HK-2 (cell line): ENCODE data around the gene HSPBAP1.
A peak's percentile ranks its signal among the peaks of the same experiment; 100 is the strongest.
"Not testable (repeated sequence)": the region's sequence is repeated elsewhere in the genome, so short reads cannot be mapped to it uniquely, and the experiment has no call there.

Experiments
- DNase-seq: peaks from one replicate; pipeline ENCODE4 v3.0.0-alpha.2; 2018; ENCODE audit not compliant: unreplicated experiment

The HSPBAP1 gene

DNA sequence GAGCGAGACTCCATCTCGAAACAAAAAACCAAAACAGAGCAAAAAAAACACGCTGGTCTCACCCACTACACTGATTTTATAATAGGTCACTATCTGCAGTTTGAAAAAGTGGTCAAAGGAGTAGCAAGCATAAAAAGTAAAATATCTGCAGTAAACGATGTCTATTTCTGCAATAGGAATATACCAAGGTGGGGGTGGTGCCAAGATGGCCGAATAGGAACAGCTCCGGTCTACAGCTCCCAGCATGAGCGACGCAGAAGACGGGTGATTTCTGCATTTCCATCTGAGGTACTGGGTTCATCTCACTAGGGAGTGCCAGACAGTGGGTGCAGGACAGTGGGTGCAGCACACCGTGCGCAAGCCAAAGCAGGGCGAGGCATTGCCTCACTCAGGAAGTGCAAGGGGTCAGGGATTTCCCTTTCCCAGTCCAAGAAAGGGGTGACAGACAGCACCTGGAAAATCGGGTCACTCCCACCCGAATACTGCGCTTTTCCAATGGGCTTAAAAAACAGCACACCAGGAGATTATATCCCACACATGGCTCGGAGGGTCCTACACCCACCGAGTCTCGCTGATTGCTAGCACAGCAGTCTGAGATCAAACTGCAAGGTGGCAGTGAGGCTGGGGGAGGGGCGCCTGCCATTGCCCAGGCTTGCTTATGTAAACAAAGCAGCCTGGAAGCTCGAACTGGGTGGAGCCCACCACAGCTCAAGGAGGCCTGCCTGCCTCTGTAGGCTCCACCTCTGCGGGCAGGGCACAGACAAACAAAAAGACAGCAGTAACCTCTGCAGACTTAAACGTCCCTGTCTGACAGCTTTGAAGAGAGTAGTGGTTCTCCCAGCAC is 60.7 kb downstream of the HSPBAP1 start:
- DNase-seq = not testable (repeated sequence)

DNA sequence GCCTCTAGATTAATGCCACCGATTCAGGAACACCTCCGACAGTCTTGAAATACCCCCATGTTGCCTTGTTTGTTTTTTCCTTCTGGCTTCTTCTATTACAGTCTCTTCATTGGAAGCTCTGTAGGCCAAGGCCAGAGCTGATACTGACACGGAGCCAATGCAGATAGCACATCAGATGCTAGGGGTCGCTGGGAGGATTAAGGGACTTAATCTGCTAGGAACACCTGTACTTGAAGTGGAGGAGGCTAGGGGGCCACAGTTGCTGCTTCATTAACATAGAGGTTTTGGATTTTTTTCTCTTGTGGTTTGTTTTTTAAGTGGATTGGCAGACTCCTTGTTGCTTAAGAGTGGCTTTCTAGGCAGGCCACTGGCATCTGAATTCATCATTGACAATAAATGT is 63.4 kb downstream of the HSPBAP1 start:
- no peak for DNase-seq

DNA sequence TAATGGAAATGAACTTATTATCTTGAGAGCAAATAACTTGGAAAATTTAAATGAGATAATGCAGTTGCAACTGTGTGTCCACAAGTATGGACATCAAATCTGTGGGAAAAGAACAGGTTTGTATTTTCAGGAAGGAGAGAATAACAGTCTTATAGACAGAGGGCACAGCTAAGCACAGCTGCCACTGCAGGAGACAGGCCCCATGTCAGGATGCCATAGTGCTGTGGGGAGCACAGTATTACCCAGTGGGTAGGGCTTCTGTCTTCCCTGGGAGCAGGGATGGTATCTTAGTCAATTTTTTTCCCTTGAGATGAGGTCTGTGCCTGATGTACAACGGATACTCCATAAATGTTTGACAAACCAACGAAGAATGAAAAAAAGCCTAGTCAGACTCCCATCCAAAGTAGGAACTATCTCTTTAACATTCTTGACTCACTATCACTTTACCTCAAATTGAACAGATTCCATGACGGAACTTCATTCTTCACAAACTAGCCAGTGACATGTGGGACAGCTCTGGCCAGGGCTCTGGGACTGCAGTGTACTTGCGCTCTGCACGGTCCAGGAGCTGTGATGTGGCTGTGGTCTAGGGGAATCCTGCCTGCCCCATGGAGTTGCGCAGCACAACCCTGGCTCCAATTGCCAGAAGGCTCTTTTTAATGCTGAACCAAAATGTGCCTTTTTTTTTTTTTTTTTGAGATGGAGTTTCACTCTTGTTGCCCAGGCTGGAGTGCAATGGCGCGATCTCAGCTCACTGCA is 64.7 kb downstream of the HSPBAP1 start:
- no peak for DNase-seq

DNA sequence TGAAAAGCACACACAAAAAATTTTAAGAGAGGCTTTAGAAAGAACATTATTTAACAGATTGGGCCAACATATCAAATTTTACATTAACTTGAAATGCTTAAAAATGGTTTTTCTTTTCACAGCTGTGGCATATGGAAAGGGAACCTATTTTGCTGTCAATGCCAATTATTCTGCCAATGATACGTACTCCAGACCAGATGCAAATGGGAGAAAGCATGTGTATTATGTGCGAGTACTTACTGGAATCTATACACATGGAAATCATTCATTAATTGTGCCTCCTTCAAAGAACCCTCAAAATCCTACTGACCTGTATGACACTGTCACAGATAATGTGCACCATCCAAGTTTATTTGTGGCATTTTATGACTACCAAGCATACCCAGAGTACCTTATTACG is 65.4 kb downstream of the HSPBAP1 start:
- no peak for DNase-seq

DNA sequence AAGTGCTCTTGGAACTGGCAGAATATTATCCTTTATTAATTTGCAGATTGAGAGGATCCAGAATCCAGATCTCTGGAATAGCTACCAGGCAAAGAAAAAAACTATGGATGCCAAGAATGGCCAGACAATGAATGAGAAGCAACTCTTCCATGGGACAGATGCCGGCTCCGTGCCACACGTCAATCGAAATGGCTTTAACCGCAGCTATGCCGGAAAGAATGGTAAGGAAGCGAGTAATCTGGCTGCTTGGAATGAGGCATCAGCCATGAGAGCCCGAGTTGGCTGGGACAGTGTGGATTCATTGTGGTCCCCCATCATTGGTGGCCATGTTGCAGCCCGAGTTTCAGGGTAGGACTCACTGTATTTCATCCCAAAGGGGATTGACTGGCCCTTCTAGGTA is 65.9 kb downstream of the HSPBAP1 start:
- DNase-seq = no peak

DNA sequence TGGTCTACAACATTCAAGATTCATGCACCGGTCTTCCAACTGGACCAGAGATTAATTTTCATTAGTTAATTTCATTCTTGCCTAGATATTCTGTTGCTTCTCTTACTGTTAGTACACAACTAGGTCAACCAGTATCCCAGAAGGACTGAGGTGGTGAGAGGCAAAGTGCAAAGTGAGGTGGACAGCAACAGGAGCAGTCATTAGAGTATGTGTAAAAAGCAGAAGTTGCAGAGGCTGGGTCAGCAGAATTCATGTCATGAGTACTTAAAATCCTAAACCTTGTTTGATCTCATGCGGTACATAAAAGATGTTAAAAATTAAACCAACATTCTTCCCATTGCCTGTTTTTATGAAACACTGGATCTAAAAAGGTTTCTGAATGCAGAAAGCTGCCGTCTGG is 66.3 kb downstream of the HSPBAP1 start:
- no peak for DNase-seq

DNA sequence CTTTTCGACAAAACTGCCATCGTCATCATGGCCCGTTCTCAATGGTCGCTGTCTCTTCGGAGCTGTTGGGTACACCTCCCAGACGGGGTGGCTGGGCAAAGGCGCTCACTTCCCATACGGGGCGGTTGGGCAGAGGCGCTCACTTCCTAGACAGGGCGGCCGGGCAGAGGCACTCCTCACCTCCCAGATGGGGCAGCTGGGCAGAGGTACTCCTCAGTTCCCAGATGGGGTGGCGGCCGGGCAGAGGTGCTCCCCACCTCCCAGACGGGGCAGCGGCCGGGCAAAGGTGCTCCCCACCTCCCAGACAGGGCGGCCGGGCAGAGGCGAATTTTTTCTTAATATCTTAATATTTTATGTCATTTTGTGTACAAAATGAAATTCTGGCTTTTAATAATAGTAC is 68.5 kb downstream of the HSPBAP1 start:
- DNase-seq = no peak

DNA sequence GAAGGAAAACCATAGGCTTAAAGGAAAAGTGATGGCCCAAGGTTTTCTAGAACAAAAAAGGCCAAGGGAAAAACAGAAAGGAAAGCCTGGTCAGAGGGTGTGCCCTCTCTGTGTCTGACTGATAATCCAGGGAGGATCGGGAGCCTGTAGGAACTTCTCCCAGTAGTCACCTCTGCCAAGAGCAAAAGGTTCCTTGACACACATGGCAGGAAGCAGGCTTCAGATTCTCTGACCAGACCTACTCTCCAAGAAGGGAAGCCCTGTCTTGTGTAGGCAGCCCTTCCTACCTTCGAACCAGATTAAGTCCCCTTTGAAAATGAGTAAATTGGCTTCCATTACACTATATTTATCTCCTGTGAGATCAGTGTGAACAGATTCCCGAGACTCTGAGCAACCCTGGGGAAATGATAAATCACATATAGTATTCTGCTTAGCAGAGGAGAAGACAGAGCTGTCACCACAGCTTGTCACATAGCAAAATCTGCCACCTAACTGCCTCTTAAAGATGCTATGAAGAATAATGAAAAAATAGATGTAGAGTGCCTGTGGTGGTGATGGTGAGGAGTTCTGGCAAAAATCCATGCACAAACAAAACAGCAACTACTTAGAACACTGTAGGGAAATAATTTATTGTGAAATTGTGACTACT is 74.2 kb downstream of the HSPBAP1 start:
- DNase-seq = no peak

DNA sequence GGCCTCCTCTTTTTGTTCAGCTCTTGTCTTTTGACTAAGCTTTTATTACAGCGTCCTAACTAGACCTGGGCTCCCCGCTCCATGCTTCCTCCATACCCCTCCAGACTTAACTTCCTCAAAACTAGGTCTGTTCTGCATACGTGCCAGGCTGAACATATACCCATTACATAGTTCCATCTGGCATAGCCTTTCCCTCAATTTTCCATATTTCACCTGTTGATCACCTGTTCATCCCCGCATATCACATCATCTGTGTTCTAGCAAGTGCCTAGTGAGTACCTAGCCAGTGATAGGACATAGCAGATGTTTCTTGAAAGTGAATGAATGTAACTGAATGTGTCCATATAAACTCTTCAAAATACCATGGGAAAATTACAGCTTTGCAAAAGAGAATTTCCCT is 77.0 kb downstream of the HSPBAP1 start:
- DNase-seq = no peak

DNA sequence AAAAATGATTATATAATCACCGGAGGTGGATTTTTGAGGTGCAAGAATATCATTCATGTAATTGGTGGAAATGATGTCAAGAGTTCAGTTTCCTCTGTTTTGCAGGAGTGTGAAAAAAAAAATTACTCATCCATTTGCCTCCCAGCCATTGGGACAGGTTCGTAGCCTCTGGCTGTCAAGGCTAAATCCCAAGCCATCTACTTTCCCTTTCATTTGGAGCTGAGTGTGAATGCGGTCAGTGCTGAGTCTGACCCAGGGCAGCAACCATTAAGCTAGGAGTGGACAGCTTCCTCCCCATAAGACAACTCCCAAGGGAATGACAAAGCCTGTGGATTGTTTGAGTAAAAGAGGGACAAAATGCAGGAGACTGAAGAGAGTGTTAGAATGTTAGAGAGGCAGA is 79.4 kb downstream of the HSPBAP1 start:
- no peak for DNase-seq

DNA sequence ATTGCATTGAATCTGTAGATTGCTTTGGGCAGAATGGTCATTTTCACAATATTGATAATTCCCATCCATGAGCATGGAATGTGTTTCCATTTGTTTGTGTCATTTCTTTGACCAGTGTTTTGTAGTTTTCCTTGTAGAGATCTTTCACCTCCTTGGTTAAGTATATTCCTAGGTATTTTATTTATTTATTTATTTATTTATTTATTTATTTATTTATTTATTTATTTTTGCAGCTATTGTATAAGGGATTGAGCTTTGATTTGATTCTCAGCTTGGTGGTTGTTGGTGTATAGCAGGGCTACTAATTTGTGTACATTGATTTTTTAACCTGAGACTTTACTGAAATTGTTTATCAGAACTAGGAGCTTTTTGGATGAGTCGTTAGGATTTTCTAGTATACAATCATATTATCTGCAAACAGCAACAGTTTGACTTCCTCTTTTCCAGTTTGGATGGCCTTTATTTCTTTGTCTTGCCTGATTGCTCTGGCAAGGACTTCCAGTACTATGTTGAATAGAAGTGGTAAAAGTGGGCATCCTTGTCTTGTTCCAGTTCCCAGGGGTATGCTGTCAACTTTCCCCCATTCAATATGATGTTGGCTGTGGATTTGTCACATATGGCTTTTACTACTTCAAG is 82.9 kb downstream of the HSPBAP1 start:
- not testable (repeated sequence) for DNase-seq

DNA sequence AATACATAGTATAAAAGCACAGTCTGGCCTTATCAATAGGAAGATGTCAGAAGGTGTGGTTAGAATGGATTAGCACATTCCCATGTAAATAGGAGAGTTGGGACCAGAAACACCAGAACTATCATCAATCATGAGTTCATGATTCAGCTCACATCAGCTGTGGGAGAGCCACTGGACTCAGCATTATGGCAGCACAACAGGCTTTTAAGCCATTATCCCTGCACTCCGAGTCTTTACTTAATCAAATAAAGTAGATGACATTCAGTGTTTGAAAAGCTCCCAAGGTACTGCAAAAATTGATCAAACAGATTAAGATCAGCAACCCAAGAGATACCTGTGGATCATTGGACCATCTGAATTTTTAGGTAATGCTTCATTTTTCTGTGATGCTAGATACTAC is 88.3 kb downstream of the HSPBAP1 start:
- no peak for DNase-seq

DNA sequence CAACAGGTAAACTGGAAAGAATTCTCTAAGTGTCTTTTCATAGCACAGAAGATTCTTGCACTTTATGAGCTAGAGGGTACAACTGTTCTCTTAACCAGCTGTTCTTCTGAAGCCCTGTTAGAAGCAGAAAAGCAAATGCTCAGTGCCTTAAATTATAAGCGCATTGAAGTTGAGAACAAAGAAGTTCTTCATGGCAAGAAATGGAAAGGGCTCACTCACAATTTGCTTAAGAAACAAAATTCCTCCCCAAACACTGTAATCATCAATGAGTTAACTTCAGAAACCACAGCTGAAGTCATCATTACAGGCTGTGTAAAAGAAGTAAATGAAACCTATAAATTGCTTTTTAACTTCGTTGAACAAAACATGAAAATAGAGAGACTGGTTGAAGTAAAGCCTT is 93.4 kb downstream of the HSPBAP1 start:
- DNase-seq = no peak

DNA sequence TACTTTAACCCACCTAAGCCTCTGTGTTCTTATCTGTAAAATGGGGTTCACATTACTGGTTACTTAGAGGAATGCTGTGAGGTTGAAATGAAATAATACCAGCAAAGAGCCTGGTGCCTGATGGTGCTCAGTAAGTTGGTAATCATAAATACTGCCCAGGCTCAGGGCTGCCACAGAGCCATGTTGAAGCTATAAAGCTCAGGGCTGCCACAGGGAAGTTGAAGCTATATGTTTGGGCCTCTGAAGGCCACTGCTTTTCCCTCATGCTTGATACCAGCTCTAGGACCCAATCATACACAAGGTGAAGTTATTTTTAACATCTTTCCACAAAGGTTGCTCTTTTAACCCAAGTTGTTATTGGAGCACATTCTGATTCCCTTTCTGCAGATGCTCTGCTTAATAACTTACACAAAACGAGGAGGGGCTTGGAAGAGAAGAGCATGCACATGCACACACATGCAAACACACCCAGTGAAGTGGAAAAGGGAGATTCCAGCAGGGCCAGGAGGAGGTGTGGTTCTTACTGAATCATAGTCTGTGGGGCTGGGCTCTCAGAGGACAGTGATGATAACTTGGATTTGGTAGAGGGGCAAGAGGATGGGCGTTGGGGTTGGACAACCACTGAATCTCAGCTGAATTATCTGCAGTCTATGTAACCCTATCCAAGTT is 95.5 kb downstream of the HSPBAP1 start:
- DNase-seq = peak; percentile 49

DNA sequence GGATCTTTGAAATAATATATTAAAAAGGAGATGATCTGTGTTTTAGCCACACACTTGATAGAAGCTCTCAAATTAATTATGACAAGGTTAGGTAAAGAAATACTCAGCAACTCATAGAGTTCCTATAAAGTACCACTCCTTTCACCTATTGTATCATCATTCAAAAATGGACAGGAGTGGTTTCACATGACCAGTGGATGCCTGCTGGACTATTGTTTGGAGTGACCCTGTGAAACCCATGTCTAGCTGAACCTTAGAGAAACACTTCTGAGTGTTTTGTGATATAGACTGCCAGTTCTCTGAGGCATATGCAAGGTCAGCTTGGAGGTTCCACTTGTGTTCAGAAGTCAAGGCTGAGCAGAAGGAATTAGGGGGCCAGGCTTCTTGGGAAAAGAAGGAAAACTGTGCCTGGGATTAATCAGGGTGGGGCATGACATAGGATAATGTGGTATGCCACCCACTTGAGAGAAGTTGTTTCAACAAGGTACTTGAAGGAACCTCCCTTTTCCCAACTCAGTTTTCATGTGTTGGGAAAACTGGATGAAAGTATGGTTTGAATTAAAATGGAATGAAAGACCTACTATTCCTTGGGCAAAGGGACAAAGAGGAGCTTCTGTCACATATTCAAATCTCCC is 97.6 kb downstream of the HSPBAP1 start:
- DNase-seq = no peak

DNA sequence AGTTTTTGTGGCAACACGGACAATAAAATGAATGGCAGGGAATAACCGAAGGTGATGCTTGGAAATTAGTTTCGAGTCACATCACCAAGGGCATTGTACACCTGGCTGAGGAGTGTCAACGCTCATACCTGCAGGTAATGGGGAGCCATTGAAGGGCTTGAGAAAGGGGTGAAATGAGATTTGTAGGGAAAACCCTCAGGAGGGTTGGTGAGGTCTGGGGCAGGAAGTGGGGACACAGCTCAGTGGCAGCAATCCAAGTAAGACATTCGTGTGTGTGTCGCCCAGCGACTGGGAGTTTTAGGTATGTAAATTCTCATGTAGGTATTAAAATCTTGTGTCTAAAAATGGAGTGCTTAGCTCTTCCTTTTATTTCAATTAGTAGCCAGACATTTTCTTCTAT is 98.7 kb downstream of the HSPBAP1 start:
- no peak for DNase-seq

DNA sequence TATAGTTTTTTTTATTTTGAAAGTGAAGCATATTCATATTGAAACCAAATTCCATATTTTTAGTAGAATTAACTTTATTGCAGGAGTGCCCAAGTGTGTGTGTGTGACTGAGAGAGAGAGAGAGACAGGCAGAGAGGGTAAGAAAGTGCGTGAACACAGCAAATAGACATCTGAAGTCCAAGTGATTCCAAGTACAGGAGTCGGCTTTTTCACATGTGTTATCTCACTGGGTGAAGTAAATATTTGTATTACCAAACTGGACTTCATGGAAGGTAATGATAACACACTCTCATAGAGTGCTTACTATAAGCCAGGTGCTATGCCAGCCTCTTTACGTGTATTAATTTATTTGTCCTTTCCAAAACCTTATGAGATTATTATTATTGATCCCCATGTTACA is 101.0 kb downstream of the HSPBAP1 start:
- DNase-seq = no peak

DNA sequence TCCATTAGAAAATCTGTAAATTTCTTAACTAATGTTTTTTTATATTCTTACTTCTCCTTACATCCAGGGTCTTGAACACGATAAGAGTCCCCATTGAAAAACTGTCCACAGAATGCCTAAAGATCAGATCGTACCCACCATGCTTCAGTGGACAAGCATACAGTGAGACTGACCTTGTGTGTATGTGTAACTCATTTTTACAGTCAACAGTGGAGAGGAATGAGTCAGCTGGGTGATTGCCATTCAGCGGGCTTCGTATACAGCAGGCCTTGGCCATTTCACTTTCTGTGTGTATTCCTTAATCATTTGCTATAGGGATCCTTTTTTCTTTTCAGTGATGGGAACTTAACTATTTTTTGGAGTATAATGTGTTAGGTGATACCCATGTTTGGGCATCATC is 102.4 kb downstream of the HSPBAP1 start:
- DNase-seq = peak; percentile 45

DNA sequence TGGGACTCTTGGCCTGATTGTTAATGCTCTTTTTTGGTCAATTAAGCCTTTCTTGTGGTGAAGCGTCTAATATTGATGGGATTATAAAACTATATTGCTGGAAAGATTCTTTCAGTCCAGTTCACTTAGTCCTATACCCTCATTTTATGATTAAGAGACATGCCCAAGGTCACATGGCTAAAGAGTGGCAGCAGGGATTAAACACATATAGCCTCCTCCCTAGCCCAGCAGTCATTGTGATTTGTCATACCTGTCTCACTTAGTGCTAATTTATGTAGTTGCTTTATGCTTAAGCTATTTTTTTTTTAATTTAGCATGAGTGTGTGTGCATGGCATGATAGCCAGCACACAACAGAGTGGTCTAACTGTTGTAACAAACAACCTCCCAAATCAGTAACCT is 103.5 kb downstream of the HSPBAP1 start:
- no peak for DNase-seq
